H54 (cell line): Measurements from ENCODE around the gene CRAT.
"Not testable (repeated sequence)": the region's sequence is repeated elsewhere in the genome, so short reads cannot be mapped to it uniquely, and the experiment has no call there.

Experiments used
- DNase-seq: peaks from one replicate; pipeline ENCODE4 v3.0.0; 2011; ENCODE audit warnings: low spot score, mixed read lengths; ENCODE audit not compliant: insufficient read length
- FAIRE-seq: peaks from 3 replicates; lab custom pipeline; 2011; peaks lifted over from hg19 to GRCh38; lab: Jason Lieb, UNC
- POLR2A ChIP-seq: IDR thresholded peaks from 2 replicates; pipeline ENCODE4 v1.6.1; 2011; ENCODE audit warnings: low read depth, mild to moderate bottlenecking, low read length

CRAT gene

GRCh38 chr9:129141066-129142041 is 30.8 kb upstream of the CRAT start:
- DNase-seq (no peak), FAIRE-seq (no peak)
- no peak for TF ChIP-seq POLR2A

- FAIRE-seq (no peak), DNase-seq (no peak)
- peak; percentile 24; the same call in 1 of the 2 replicates for TF ChIP-seq POLR2A
These were observed 29.9 kb upstream of the CRAT start for GRCh38 chr9:129140397-129141065.

GRCh38 chr9:129139993-129140396 is 29.4 kb upstream of the CRAT start:
- TF ChIP-seq POLR2A: 0 out of 2 replicates have a peak, but pooled peaks have one; percentile 33
- peak; percentile 87 for FAIRE-seq
- DNase-seq: peak; percentile 97

- FAIRE-seq: peak; percentile 48
- DNase-seq: peak; percentile 82
These were observed 28.8 kb upstream of the CRAT start for GRCh38 chr9:129139233-129139992.

GRCh38 chr9:129138476-129139232 is 28.1 kb upstream of the CRAT start:
- peak; percentile 54 for DNase-seq
- no peak; the same call in 1 of the 2 replicates for TF ChIP-seq POLR2A
- FAIRE-seq: no peak

More at GRCh38 chr9:129139233-129139992, 28.8 kb upstream of the CRAT start:
- TF ChIP-seq POLR2A: no peak

- FAIRE-seq (no peak), DNase-seq (no peak)
- no peak for TF ChIP-seq POLR2A
These were observed 27.5 kb upstream of the CRAT start for GRCh38 chr9:129138144-129138462.

- FAIRE-seq: no peak
- no peak for TF ChIP-seq POLR2A
- DNase-seq: no peak
These were observed 26.9 kb upstream of the CRAT start for GRCh38 chr9:129137292-129138143.

GRCh38 chr9:129136446-129137035 is 25.9 kb upstream of the CRAT start:
- FAIRE-seq (no peak), DNase-seq (no peak)
- TF ChIP-seq POLR2A: no peak

GRCh38 chr9:129135476-129135875 is 24.9 kb upstream of the CRAT start:
- no peak for TF ChIP-seq POLR2A
- FAIRE-seq (no peak), DNase-seq (no peak)

GRCh38 chr9:129133082-129133481 is 22.5 kb upstream of the CRAT start:
- DNase-seq: no peak
- no peak for FAIRE-seq
- no peak for TF ChIP-seq POLR2A

- no peak for TF ChIP-seq POLR2A
- FAIRE-seq (no peak), DNase-seq (peak; percentile 87)
These were observed 20.9 kb upstream of the CRAT start for GRCh38 chr9:129131300-129132145.

- no peak for TF ChIP-seq POLR2A
- no peak for DNase-seq
- FAIRE-seq: no peak
These were observed 20.2 kb upstream of the CRAT start for GRCh38 chr9:129130791-129131190.

GRCh38 chr9:129130271-129130670 is 19.7 kb upstream of the CRAT start:
- DNase-seq, FAIRE-seq: not testable (repeated sequence)
